ENCODE measurements around the gene ACTR2.

DNA sequence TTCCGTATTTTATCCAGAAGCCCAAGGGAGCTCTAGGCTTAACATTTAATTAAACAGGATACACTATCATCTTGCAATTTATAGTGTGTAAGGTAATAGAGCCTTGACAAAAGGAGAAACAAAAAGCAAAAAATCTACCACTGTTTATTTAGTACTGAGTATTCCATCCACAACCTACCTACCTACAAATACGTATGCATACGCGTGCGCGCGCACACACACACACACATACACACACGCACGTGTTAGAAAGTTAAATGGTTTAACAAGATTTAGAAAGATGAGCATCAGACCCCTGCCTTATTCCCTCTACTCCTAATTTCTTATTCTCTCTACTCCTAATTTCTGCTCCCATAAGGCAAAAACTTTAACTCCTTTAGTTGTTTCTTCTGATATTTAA, 14.6 kb upstream of the ACTR2 start:
- TF ChIP-seq, protein P1, sequence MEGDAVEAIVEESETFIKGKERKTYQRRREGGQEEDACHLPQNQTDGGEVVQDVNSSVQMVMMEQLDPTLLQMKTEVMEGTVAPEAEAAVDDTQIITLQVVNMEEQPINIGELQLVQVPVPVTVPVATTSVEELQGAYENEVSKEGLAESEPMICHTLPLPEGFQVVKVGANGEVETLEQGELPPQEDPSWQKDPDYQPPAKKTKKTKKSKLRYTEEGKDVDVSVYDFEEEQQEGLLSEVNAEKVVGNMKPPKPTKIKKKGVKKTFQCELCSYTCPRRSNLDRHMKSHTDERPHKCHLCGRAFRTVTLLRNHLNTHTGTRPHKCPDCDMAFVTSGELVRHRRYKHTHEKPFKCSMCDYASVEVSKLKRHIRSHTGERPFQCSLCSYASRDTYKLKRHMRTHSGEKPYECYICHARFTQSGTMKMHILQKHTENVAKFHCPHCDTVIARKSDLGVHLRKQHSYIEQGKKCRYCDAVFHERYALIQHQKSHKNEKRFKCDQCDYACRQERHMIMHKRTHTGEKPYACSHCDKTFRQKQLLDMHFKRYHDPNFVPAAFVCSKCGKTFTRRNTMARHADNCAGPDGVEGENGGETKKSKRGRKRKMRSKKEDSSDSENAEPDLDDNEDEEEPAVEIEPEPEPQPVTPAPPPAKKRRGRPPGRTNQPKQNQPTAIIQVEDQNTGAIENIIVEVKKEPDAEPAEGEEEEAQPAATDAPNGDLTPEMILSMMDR (IDR thresholded peaks at IDR 0.05; ENCODE audit: low read depth, low read length): no peak
- TF ChIP-seq, protein P2, sequence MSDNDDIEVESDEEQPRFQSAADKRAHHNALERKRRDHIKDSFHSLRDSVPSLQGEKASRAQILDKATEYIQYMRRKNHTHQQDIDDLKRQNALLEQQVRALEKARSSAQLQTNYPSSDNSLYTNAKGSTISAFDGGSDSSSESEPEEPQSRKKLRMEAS (IDR thresholded peaks at IDR 0.05; ENCODE audit: low read depth, low read length): no peak
- TF ChIP-seq POLR2A (IDR thresholded peaks at IDR 0.05; ENCODE audit: extremely low read depth, insufficient read length): no peak
- no peak for TF ChIP-seq MYC (IDR thresholded peaks at IDR 0.05; ENCODE audit: low read depth, low read length)
